HG03196 (cell line): Measurements from ENCODE around the gene ZNF831.

Experiments used
- ATAC-seq: cut with Tn5 transposase; IDR thresholded peaks from one replicate; pipeline ENCODE4 v1.9.1; 2021; ENCODE audit not compliant: unreplicated experiment

Gene ZNF831

DNA sequence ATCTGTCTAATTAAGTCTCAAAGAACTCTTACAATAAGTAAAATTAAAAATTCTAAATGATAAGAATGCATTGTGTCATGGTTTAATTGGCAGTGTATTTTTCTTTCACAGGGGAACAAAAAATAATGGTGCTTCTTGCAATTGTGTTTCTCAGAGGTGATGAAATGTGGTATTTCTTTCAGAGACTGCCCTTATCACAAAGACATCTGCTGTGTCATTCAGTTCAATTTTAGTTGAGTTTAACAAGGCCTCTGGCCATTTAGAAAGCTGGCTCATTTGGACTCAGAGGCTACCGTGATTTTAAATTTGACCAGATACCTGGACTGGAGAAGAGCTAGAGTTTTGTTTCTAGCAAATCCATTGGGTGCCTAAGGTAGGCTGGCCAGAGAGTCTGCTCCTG lies 23.6 kb upstream of the ZNF831 start:
- no peak for ATAC-seq

GRCh38 chr20:59141818-59142581 lies 21.6 kb upstream of the ZNF831 start:
- no peak for ATAC-seq

GRCh38 chr20:59143326-59143725 lies 20.3 kb upstream of the ZNF831 start:
- no peak for ATAC-seq

GRCh38 chr20:59144179-59144830 lies 19.3 kb upstream of the ZNF831 start:
- no peak for ATAC-seq

GRCh38 chr20:59144831-59145196 lies 18.8 kb upstream of the ZNF831 start:
- no peak for ATAC-seq

DNA sequence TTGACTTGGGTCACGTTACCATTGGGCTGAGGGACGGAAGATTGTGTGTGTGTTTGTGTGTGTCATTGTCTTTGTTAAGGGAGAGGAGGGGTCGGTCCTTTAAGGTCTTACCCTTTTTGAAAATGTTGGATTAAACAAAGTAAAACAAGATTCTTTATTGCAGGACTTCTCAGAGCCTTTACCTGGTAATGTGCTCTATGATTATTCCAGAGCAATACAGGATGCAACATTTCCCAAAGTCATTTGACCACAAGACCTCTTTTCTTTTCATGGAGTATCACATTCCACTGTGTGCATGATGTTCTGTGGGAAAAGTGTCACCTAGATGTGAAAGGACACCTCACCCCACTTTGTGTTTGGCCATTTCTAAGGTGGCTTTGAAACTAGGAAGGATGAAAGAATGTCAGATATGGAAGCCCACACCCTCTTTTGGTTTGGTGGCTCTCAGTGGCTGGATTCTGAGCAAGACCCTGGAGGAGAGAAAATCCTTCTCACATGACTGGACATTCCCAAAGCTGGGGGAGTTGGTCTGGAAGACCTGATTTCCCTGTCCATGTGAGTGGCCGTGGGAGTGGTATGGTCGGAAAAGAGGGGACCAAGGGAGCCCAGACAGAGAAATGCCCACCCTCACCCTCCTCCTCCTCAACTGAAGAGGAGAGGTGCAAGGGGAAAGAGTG lies 18.2 kb upstream of the ZNF831 start:
- no peak for ATAC-seq

- ATAC-seq, result no peak
Observed at GRCh38 chr20:59145924-59146779, 17.5 kb upstream of the ZNF831 start.

DNA sequence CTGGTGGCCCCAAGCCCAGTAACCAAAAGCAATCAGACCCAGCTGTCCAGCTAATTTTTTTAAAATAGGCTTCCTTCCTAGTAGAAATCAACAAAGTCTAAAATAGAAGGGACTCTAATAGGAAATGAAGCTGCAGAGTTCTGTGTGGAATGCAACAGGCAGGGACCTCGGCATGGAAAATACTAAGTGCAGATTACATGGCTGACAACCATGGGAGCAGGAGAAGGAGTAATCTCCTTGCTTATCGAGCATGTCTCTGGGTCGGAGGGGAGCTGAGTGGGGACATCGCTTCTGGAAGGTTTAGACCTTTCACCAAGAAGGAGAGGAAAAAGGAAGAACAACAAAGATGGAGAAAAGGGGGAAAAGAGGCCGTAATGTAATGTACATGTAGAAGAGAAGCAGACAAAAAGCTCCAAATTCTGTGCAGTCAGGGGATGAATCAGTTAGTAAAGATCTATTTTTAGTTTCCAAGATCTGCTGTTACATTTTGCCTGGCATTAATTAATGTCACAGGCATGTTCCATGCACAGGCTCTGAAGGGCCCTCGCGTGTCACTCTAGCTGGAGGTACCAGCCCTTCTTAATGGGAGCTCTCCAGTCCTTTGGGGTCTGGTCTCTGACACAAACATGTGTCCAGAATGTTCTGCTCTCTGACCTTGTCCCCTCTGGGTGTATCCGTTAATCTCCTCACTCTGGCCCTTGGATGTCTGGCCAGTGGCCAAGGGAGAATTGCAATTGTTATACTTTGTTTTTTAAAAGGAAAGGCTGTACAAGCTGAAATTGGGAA lies 16.6 kb upstream of the ZNF831 start:
- ATAC-seq, result no peak

GRCh38 chr20:59147586-59147985 lies 16.0 kb upstream of the ZNF831 start:
- ATAC-seq, result no peak

DNA sequence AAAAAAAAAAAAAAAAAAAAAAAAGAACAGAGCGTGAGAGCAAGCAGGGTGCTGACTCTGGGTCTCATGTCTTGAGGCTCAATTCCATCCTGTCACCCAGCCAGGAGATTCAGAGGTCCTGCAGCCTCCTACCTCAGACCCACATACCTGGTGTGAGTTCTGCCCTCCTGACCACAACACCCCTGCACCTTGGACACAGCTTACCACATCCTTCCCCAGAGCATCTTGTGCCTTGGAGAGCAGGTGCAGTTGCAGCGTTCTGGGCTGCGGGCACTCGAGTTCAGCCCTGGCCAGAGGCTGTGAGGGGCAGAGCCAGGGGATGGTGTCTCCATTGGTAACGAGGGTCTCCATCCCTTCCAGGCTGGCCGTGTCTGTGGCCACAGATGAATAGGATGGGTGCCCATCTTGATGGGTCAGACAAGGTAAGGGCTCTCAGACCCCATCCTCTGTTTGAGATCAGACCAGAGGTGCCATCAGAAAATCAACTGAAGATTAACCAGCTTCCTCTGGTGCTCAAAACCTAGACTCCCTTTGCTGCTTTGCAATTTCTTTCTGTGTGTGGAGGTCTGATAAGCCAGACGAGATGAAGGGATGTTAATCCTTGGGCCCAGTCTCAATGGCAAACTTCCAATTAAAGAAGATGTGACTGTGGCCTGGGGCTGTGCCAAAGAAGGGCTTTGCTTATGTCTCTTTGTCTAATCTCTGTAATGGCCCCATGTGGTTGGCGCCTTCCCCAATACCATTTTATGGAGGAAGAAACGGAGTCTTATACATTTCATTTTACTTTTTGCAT lies 14.7 kb upstream of the ZNF831 start:
- ATAC-seq, result no peak

- ATAC-seq, result peak; percentile 53
Observed at GRCh38 chr20:59149678-59150504, 13.7 kb upstream of the ZNF831 start.

DNA sequence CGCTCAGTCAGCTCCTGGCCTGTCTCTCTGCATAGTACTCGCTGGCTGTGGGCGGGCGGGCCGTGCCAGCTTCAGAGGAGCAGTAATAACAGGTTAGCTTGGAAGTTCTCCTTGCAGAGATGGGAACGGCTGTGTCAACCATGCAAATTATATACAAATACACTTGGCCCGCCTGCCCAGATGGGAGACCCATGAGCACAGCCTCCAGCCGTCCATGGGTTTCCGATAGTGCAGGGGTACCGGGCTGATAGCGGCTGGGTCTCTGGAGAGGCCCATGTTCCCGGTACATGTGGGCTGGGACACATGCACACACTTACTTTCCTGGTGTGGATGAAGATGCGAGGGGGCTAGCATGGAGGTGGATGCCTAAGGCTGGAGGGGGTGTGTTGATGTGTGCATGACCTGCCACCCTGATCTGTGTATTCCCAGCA lies 12.8 kb upstream of the ZNF831 start:
- ATAC-seq, result no peak

- no peak for ATAC-seq
Observed at GRCh38 chr20:59151391-59151790, 12.2 kb upstream of the ZNF831 start.

- no peak for ATAC-seq
Observed at GRCh38 chr20:59151820-59152219, 11.8 kb upstream of the ZNF831 start.

GRCh38 chr20:59152559-59153354 lies 10.9 kb upstream of the ZNF831 start:
- no peak for ATAC-seq

DNA sequence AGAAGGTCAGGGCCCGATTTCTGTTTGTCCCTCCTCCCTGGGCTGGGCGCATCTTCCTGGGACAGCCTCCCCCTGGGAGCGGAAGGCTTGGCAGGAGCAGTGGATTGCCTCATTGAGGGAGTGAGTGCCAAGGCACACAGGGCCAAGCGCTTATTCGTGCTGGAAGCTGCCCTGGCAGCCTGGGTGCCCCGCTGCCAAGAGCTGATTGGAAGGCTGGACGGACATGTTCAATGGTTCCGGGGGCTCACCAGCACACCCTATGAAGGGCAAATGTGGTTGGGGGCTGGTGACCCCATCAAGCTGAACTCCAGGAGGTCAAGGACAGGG lies 10.3 kb upstream of the ZNF831 start:
- no peak for ATAC-seq

DNA sequence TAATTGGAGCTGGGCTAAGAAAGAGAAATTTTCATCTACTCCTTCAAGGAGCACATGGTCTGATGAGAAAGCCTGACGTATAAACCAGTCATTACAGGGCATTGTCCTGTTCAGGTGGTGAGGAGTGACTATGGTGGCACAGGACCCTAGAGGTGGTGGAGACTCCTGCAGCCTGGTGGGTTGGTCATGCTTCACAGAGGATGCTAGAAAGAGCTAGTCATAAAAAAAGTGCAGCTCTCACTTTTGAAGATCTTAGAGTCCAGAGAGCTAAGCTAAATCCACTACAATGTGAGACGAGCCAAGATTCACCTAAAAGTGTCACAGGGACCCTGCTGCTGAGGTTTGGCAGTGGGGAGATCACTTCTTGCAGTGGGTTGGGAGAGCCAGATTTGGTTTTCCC lies 9.8 kb upstream of the ZNF831 start:
- ATAC-seq, result no peak
